Gastrocnemius medialis (tissue), 4 donors: ENCODE results near the gene ZNF784. TPM values are rescaled to one million over a fixed set of nuclear protein-coding genes. Genes with fewer than 3 reads are reported as not detected.

ENCODE experiments used
- ATAC-seq, 2 donors: fragments of 150-250 bp; one replicate each; pipeline ENCODE4 v1.9.1; 2016
- DNase-seq, 2 donors: peaks; one replicate each; pipeline ENCODE4 v3.0.0-alpha.2; 2019
- H3K27ac ChIP-seq, 4 donors: fragments of 200-600 bp; sonication (generic); 1 replicate in 1 of 4; 2 replicates in 3 of 4; pipeline ENCODE4 v1.5.1; 2016 to 2018; ENCODE audit warnings: mild to moderate bottlenecking in 2 of 4, moderate library complexity in 1 of 4
- H3K27me3 ChIP-seq, 3 donors: fragments of 200-600 bp; sonication (generic) in 2 of 3; 1 replicate in 1 of 3; 2 replicates in 2 of 3; pipeline versions ENCODE4 v1.5.1 to v1.6.0; 2016 to 2019; ENCODE audit warnings: mild to moderate bottlenecking in 1 of 3, moderate library complexity in 1 of 3
- H3K36me3 ChIP-seq, 2 donors: fragments of 200-600 bp; sonication (generic) in 1 of 2; one replicate each; pipeline ENCODE4 v1.5.1; 2017 to 2018
- H3K4me1 ChIP-seq, 2 donors: fragments of 200-600 bp; sonication (generic) in 1 of 2; one replicate each; pipeline ENCODE4 v1.5.1; 2016 to 2017; ENCODE audit warnings: mild to moderate bottlenecking in 2 of 2
- H3K4me3 ChIP-seq, 4 donors: fragments of 200-600 bp; sonication (generic) in 3 of 4; 1 replicate in 1 of 4; 2 replicates in 3 of 4; pipeline ENCODE4 v1.5.1; 2016 to 2019; ENCODE audit warnings: mild to moderate bottlenecking in 2 of 4
- H3K9me3 ChIP-seq, 3 donors: fragments of 200-600 bp; sonication (generic) in 2 of 3; 1 replicate in 1 of 3; 2 replicates in 2 of 3; pipeline ENCODE4 v1.5.1; 2016 to 2019
- CTCF ChIP-seq, 5 experiments: fragments of 450-650 bp in 3 of 5; fragments of 200-600 bp in 2 of 5; sonication (generic) in 2 of 5; IDR thresholded peaks in 4 of 5; conservative IDR thresholded peaks in 1 of 5; 1 replicate in 4 of 5; 2 replicates in 1 of 5; pipeline ENCODE4 v1.5.1; 2016 to 2019; ENCODE audit warnings: antibody characterized with exemption in 5 of 5, mild to moderate bottlenecking in 3 of 5, moderate library complexity in 3 of 5
- POLR2A ChIP-seq, 2 donors: fragments of 450-650 bp; IDR thresholded peaks; one replicate each; pipeline ENCODE4 v1.6.1; 2017; ENCODE audit warnings: antibody characterized with exemption in 2 of 2, mild to moderate bottlenecking in 2 of 2, moderate library complexity in 2 of 2
- in situ Hi-C, 4 donors: fragments of 200-750 bp; cut with MboI; loops; one replicate each; pipeline versions ENCODE4 v1.15.0 to v1.8.0; 2017; ENCODE audit warnings: low sequenced_read_pairs in 4 of 4
- intact Hi-C: fragments of 100-400 bp; cut with DNase I; formaldehyde crosslinking; loops from one replicate; pipeline ENCODE4 v1.15.1; 2023; ENCODE audit warnings: low total_unique reads
- total RNA-seq, 4 donors: library from RNA; depleted of rRNA; stranded (reverse); fragments of >200 nt; gene quantifications; one replicate each; pipeline versions ENCODE4 v1.1.0 to v1.2.3, GENCODE V29; 2016

The ZNF784 gene
- total RNA-seq, 4 donors from 2014 or later: 6.0 to 10.0 (median 8.2) TPM

GRCh38 chr19:55621673-55622231 is 2.6 kb downstream of the ZNF784 start:
- Histone ChIP-seq H3K4me3 (no peak overlapping the region), H3K27me3 (no peaks in the 10 kb centered on the region), H3K36me3 (peaks cover 0 to 18% of the 10 kb centered on the region in 2 donors), H3K4me1 (peaks cover 39 to 46% of the 10 kb centered on the region in 2 donors), H3K27ac (peak overlapping the region; percentile 97 to 99 (median 98)), H3K9me3 (no peaks in the 10 kb centered on the region)
- no peak for DNase-seq
- in situ Hi-C loops (no loop called here), intact Hi-C loops (loop anchor here (5.0 kb wide), 1 partner anchor 214 kb away; the partner anchor contains the start of gene UBE2S)
- no peak for TF ChIP-seq CTCF (IDR thresholded peaks at IDR 0.05 in 4 of 5, conservative IDR thresholded peaks at IDR 0.05 in 1 of 5)
- TF ChIP-seq POLR2A (IDR thresholded peaks at IDR 0.05): no peak
- ATAC-seq: no peak

GRCh38 chr19:55621205-55621672 is 3.1 kb downstream of the ZNF784 start:
- intact Hi-C loops: loop anchor here (5.0 kb wide), 1 partner anchor 214 kb away; the partner anchor contains the start of gene UBE2S
- ATAC-seq (no peak), DNase-seq (peak in 1 of 2 donors; percentile 81)
- Histone ChIP-seq H3K9me3 (no peaks in the 10 kb centered on the region), H3K4me3 (no peak overlapping the region), H3K4me1 (peaks cover 39 to 46% of the 10 kb centered on the region in 2 donors), H3K27ac (peak overlapping the region; percentile 97 to 99 (median 98)), H3K27me3 (no peaks in the 10 kb centered on the region), H3K36me3 (peaks cover 0 to 23% of the 10 kb centered on the region in 2 donors)
- in situ Hi-C loops: no loop called here
- no peak for TF ChIP-seq CTCF (IDR thresholded peaks at IDR 0.05 in 4 of 5, conservative IDR thresholded peaks at IDR 0.05 in 1 of 5)
- no peak for TF ChIP-seq POLR2A (IDR thresholded peaks at IDR 0.05)

- H3K27ac ChIP-seq: peak overlapping the region; percentile 97 to 99 (median 98)
- no peak for TF ChIP-seq CTCF (IDR thresholded peaks at IDR 0.05 in 4 of 5, conservative IDR thresholded peaks at IDR 0.05 in 1 of 5)
- no peak for TF ChIP-seq POLR2A (IDR thresholded peaks at IDR 0.05)
- H3K4me1 ChIP-seq: peaks cover 39 to 46% of the 10 kb centered on the region in 2 donors
- in situ Hi-C loops (no loop called here), intact Hi-C loops (loop anchor here (5.0 kb wide), 1 partner anchor 213 kb away; the partner anchor contains the start of gene UBE2S)
- H3K4me3 ChIP-seq: no peak overlapping the region
- H3K36me3 ChIP-seq: peaks cover 0 to 26% of the 10 kb centered on the region in 2 donors
- H3K9me3 ChIP-seq: no peaks in the 10 kb centered on the region
- DNase-seq (no peak), ATAC-seq (no peak)
- no peaks in the 10 kb centered on the region for H3K27me3 ChIP-seq
These were observed 3.8 kb downstream of the ZNF784 start for GRCh38 chr19:55620410-55621204.

- Histone ChIP-seq H3K4me3 (no peak overlapping the region), H3K9me3 (no peaks in the 10 kb centered on the region), H3K27ac (peak overlapping the region; percentile 31 to 99 (median 98)), H3K27me3 (no peaks in the 10 kb centered on the region), H3K4me1 (peaks cover 32 to 40% of the 10 kb centered on the region in 2 donors), H3K36me3 (peaks cover 0 to 26% of the 10 kb centered on the region in 2 donors)
- TF ChIP-seq POLR2A (IDR thresholded peaks at IDR 0.05) (no peak), CTCF (IDR thresholded peaks at IDR 0.05 in 4 of 5, conservative IDR thresholded peaks at IDR 0.05 in 1 of 5) (no peak)
- no peak for DNase-seq
- intact Hi-C loops: no loop called here
- in situ Hi-C loops: no loop called here
- no peak for ATAC-seq
These were observed 5.1 kb downstream of the ZNF784 start for GRCh38 chr19:55619286-55619685.
